WERI-Rb-1 (cell line): ENCODE measurements around the gene CTTNBP2.

Experiments
- DNase-seq: peaks from one replicate; pipeline ENCODE4 v3.0.0-alpha.2; 2020
- H3K27ac ChIP-seq: fragments of 250-450 bp; sonication (Bioruptor Pico); 2 replicates; pipeline ENCODE4 v1.5.1; 2020; ENCODE audit warnings: mild to moderate bottlenecking, moderate library complexity
- H3K27me3 ChIP-seq: fragments of 250-450 bp; sonication (Bioruptor Pico); 2 replicates; pipeline ENCODE4 v1.5.1; 2021; ENCODE audit warnings: mild to moderate bottlenecking, low read depth, moderate library complexity; ENCODE audit not compliant: insufficient read depth, severe bottlenecking
- H3K36me3 ChIP-seq: fragments of 250-450 bp; sonication (Bioruptor Pico); 2 replicates; pipeline ENCODE4 v1.5.1; 2020; ENCODE audit warnings: mild to moderate bottlenecking, moderate library complexity
- H3K4me3 ChIP-seq: 2 replicates; pipeline ENCODE4 v1.5.1; 2011; ENCODE audit warnings: low read depth, mild to moderate bottlenecking, control low read depth, low read length
- H3K9me3 ChIP-seq: fragments of 250-450 bp; sonication (Bioruptor Pico); 2 replicates; pipeline ENCODE4 v1.5.1; 2021; ENCODE audit warnings: mild to moderate bottlenecking, moderate library complexity; ENCODE audit not compliant: severe bottlenecking
- TF ChIP-seq, protein P1 (sequence below): IDR thresholded peaks from 2 replicates; pipeline ENCODE4 v1.5.1; 2011; ENCODE audit warnings: low read depth, mild to moderate bottlenecking, control low read depth, inconsistent platforms, low read length

The CTTNBP2 gene

GRCh38 chr7:117802660-117803059 lies 70.6 kb downstream of the CTTNBP2 start:
- Histone ChIP-seq H3K27ac (no peak overlapping the region), H3K9me3 (no peaks in the 10 kb centered on the region), H3K27me3 (peaks cover 49% of the 10 kb centered on the region), H3K36me3 (no peaks in the 10 kb centered on the region), H3K4me3 (no peak overlapping the region)
- TF ChIP-seq, protein P1, sequence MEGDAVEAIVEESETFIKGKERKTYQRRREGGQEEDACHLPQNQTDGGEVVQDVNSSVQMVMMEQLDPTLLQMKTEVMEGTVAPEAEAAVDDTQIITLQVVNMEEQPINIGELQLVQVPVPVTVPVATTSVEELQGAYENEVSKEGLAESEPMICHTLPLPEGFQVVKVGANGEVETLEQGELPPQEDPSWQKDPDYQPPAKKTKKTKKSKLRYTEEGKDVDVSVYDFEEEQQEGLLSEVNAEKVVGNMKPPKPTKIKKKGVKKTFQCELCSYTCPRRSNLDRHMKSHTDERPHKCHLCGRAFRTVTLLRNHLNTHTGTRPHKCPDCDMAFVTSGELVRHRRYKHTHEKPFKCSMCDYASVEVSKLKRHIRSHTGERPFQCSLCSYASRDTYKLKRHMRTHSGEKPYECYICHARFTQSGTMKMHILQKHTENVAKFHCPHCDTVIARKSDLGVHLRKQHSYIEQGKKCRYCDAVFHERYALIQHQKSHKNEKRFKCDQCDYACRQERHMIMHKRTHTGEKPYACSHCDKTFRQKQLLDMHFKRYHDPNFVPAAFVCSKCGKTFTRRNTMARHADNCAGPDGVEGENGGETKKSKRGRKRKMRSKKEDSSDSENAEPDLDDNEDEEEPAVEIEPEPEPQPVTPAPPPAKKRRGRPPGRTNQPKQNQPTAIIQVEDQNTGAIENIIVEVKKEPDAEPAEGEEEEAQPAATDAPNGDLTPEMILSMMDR, result no peak
- DNase-seq, result no peak

DNA sequence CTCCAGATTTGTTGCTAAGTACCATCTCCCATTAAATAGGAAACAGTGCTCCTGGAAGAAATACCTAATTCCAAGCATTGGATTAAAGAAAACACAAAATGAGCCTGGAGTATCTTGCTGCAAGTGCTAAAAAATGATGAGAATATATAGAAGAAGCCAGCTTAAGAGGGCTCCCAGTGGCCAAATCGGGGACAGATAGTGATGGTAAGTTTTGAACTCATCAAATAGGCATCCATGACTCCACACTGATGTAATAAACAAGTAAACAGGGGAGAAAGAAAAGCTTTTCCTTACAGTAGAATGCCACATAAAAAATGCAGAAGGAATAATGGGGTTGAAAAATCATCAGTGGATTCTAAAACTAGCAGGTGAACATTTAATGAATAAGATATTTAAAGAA lies 72.4 kb downstream of the CTTNBP2 start:
- DNase-seq, result no peak
- no peak overlapping the region for H3K27ac ChIP-seq
- TF ChIP-seq, protein P1, result no peak
- no peak overlapping the region for H3K4me3 ChIP-seq
- no peaks in the 10 kb centered on the region for H3K36me3 ChIP-seq
- H3K9me3 ChIP-seq, result no peaks in the 10 kb centered on the region
- peaks cover 45% of the 10 kb centered on the region for H3K27me3 ChIP-seq

DNA sequence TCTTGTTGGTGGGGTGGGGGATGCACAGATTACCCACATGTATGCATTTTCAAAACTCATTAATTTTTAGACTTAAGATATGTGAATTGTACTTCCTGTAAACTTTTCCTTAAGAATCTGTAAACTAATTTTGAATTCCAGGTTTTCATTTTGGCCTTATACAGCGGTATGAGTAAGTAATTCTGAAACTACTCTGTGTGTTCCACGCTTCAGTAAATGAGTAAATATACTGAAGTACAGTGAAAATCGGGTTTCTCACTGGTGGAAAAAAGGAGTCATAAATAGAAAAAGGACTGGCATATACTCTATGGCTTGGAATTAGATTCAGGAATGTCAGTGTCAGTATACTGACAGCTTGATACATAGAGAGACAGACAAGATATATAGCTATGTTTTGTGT lies 72.8 kb downstream of the CTTNBP2 start:
- Histone ChIP-seq H3K27me3 (peaks cover 47% of the 10 kb centered on the region), H3K36me3 (no peaks in the 10 kb centered on the region), H3K9me3 (no peaks in the 10 kb centered on the region), H3K4me3 (no peak overlapping the region), H3K27ac (no peak overlapping the region)
- TF ChIP-seq, protein P1, result no peak
- DNase-seq, result no peak

DNA sequence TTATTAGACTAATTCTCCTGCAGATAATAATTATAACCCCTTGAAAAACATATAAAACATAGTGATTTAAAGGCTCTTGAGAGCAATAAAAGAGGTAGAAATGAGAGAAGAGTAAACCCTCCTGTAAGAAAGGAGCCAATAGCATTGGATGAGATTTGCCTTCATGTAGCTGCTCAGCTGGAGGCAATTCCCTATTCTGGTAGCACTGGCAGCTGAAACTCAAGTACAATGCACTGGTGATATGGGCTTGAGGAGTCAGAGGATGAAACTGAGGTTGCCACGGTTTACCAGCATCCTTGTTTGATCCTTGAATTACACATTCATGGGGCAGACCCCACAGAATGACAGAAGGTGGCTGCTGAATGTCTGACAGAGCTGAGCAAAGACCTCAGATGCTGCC lies 76.4 kb downstream of the CTTNBP2 start:
- Histone ChIP-seq H3K9me3 (no peaks in the 10 kb centered on the region), H3K27ac (no peak overlapping the region), H3K36me3 (no peaks in the 10 kb centered on the region), H3K4me3 (no peak overlapping the region), H3K27me3 (peaks cover 59% of the 10 kb centered on the region)
- no peak for DNase-seq
- TF ChIP-seq, protein P1, result no peak

DNA sequence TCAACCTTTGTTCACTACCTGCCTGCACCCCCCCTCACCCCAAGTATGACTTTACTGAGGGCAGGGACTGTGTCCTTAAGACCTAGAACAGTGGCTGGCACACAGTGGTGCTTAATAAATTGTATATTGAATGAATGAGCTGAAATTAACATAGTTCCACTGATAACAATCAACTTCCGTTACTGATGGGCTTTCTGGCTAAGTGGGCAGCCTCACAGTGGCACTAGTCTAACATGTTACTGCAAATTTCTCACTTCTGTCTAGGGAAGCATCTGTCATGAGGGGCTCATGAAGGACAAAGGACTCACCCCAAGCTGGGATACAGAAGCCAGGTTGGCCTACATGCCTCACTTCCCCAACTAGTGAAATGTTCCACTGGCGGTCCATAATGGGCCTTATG lies 79.3 kb downstream of the CTTNBP2 start:
- Histone ChIP-seq H3K27me3 (peaks cover 56% of the 10 kb centered on the region), H3K4me3 (no peak overlapping the region), H3K27ac (no peak overlapping the region), H3K36me3 (no peaks in the 10 kb centered on the region), H3K9me3 (no peaks in the 10 kb centered on the region)
- TF ChIP-seq, protein P1, result no peak
- no peak for DNase-seq

GRCh38 chr7:117793521-117793920 lies 79.7 kb downstream of the CTTNBP2 start:
- Histone ChIP-seq H3K27ac (no peak overlapping the region), H3K27me3 (peaks cover 56% of the 10 kb centered on the region), H3K9me3 (no peaks in the 10 kb centered on the region), H3K4me3 (no peak overlapping the region), H3K36me3 (no peaks in the 10 kb centered on the region)
- TF ChIP-seq, protein P1, result no peak
- DNase-seq, result no peak
